ENCODE data around the gene JAZF1. TPM values are rescaled to one million over a fixed set of nuclear protein-coding genes. Genes with fewer than 3 reads are reported as not detected.

The JAZF1 gene
- total and polyA plus RNA-seq, 2 of the 4 experiments (the other 2 are of a cell fraction), result 8.4 to 10.5 TPM

GRCh38 chr7:27945058-27945795 is 235.4 kb downstream of the JAZF1 start:
- H3K79me1 ChIP-seq (ENCODE audit: low read depth in 1 of 2, low read length in 2 of 2), result peaks cover 13 to 36% of the 10 kb centered on the region in 2 experiments
- no peak overlapping the region for H3K9ac ChIP-seq (ENCODE audit: low read depth, low read length)
- no peak overlapping the region for H3K4ac ChIP-seq (ENCODE audit: low read depth, low read length)
- H3K18ac ChIP-seq (ENCODE audit: low read depth, low read length), result no peak overlapping the region
- WGBS, 2 experiments (ENCODE audit: extremely low coverage in 2 of 2, insufficient read length in 1 of 2), result 75% methylated on average over 1 of the region's 10 CpGs; no CpG with 5 or more reads in 1 of the 2 experiments
- no peaks in the 10 kb centered on the region for H3K9me3 ChIP-seq (ENCODE audit: control insufficient read depth, insufficient read depth, low read length)
- ChIA-PET CTCF (no interaction called here), POLR2A (ENCODE audit: unreplicated experiment) (no interaction called here)
- no peaks in the 10 kb centered on the region for H3K4me1 ChIP-seq (ENCODE audit: control insufficient read depth, insufficient read depth, low read length)
- H3K4me2 ChIP-seq (ENCODE audit: low read depth, low read length), result no peak overlapping the region
- no peak overlapping the region for H2AK9ac ChIP-seq (replicated peaks; ENCODE audit: low read depth, low read length, poor library complexity)
- no peak for DNase-seq
- H3K23ac ChIP-seq (ENCODE audit: low read depth, low read length), result no peak overlapping the region
- dilution Hi-C loops (cut with HindIII; ENCODE audit: low sequenced_read_pairs, unreplicated experiment), result no loop called here
- no peak overlapping the region for H3K4me3 ChIP-seq (ENCODE audit: insufficient read depth, low read depth, low read length)
- no peak overlapping the region for H3K27ac ChIP-seq (ENCODE audit: insufficient read depth, low read length)
- in situ Hi-C loops (cut with MboI; ENCODE audit: low sequenced_read_pairs), result no loop called here
- H3K9me1 ChIP-seq (ENCODE audit: insufficient read depth, low read length), result peaks cover 8% of the 10 kb centered on the region; the same call in 1 of the 2 replicates
- no peak overlapping the region for H4K91ac ChIP-seq (ENCODE audit: insufficient read depth, low read depth, low read length)
- TF ChIP-seq MAFK (IDR thresholded peaks at IDR 0.05; ENCODE audit: low read depth, low read length) (no peak), CEBPB (IDR thresholded peaks at IDR 0.05; ENCODE audit: low read depth, low read length) (no peak), FOS (IDR thresholded peaks at IDR 0.05; ENCODE audit: low read depth, low read length) (no peak), CTCF (conservative IDR thresholded peaks at IDR 0.05; ENCODE audit: low read depth, low read length) (no peak), USF2 (IDR thresholded peaks at IDR 0.05; ENCODE audit: low read depth, low read length) (no peak), CHD1 (IDR thresholded peaks at IDR 0.05; ENCODE audit: low read depth, low read length) (no peak), MAZ (IDR thresholded peaks at IDR 0.05; ENCODE audit: borderline replicate concordance, low read depth, low read length) (no peak)
- no peak overlapping the region for H4K8ac ChIP-seq (ENCODE audit: low read depth in 2 of 2, low read length in 2 of 2)
- no peak overlapping the region for H2BK120ac ChIP-seq (ENCODE audit: low read depth, low read length)
- H2BK20ac ChIP-seq (ENCODE audit: low read depth, low read length), result no peak overlapping the region
- H3K56ac ChIP-seq (ENCODE audit: extremely low read depth, insufficient read depth, low read length), result no peak overlapping the region
- H3K27me3 ChIP-seq (ENCODE audit: control insufficient read depth, insufficient read depth, low read length), result no peaks in the 10 kb centered on the region
- no peak for ATAC-seq (ENCODE audit: low read depth)
- H2AK5ac ChIP-seq (ENCODE audit: low read depth, low read length), result no peak overlapping the region
- no peak overlapping the region for H2BK15ac ChIP-seq (ENCODE audit: low read depth, low read length)
- H3K36me3 ChIP-seq (ENCODE audit: control insufficient read depth, insufficient read depth, low read length), result peaks cover 1% of the 10 kb centered on the region
- no peak overlapping the region for H4K5ac ChIP-seq (ENCODE audit: low read depth, low read length)
- H4K20me1 ChIP-seq (ENCODE audit: insufficient read depth, low read length), result peaks cover 12% of the 10 kb centered on the region; the same call in 1 of the 2 replicates
- H2AFZ ChIP-seq (replicated peaks; ENCODE audit: low read length, poor library complexity), result no peak overlapping the region
- no TSS peak for BruUV-seq (replicated peaks)
- intact Hi-C loops (cut with micrococcal nuclease), result no loop called here
- no peak overlapping the region for H3K14ac ChIP-seq (replicated peaks; ENCODE audit: low read depth, low read length)
- no peak overlapping the region for H2BK5ac ChIP-seq (ENCODE audit: low read depth, low read length, poor library complexity, severe bottlenecking)

Data from IMR-90 (cell line).